NCI-H82 treated with DMSO at 0.1 percent for 48 hours (cell line): Measurements from ENCODE around the gene AGAP1.

ENCODE experiments used
- DNase-seq: peaks from one replicate; lab custom pipeline; 2025; ENCODE audit not compliant: unreplicated experiment; lab: John Stamatoyannopoulos, UW

Gene AGAP1

DNA sequence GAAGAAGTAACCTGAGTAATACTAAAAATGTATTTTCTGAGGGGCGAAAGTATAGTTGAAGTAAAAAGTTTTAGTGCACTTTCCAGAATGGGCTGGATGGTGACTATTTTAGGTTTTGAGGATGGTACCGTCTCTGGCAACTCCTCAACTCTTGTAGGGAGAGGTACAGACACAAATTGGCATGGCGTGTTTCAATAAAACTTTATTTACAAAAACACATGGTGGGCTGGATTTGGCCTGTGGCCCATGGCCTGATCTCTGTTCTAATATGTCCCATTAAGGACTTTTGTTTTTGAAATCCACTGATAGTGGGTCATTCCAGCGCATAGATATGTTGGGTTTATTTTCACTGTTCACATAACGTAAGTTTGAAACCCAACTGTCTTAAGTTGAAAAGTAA, 132.8 kb downstream of the AGAP1 start:
- no peak for DNase-seq

DNA sequence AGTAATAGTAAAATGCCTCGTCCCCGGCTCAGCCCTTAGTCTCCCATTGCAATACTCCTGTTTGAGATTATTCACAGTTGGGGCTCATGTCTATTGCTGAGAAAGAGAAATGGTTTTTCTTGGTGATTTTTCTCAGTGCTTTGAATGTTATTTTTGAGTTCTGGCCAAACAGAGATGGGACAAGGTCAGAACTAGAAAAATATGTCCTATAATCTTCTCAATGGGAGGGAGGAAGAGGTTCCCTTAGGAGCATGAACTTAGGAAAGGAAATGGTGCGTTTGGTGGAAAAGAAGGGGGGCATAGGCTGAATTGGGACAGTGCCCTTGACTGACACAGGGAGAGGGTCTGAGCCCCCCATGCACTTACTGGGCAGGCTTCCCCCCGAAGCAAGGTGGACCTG, 133.8 kb downstream of the AGAP1 start:
- no peak for DNase-seq

DNA sequence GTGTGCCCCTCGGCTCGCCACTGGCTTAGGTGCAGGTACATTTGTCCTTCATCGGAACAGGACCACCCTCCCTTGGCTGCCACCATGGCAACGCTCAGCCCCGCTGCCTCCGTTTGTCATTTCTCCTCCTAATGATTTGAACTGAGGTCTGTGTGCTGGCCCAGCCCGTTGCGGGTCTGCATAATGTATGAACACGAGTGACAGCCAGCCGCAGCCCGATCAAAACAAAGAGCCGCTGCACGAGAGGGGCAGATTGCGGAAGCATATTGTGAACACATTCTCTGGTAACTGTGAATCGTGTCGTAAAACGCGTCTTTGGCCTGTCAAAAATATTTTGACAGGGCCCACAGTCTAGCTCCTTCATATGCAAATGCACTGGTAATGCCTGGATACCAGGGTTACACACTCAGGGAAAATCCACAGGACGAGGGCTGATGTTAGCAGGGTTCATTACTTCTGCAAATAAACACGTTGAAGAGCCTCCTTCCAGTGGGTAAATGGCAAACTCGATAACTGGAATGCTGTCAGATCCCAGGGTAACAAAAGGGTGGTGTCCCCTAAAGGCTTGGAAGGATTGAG, 137.0 kb downstream of the AGAP1 start:
- no peak for DNase-seq

DNA sequence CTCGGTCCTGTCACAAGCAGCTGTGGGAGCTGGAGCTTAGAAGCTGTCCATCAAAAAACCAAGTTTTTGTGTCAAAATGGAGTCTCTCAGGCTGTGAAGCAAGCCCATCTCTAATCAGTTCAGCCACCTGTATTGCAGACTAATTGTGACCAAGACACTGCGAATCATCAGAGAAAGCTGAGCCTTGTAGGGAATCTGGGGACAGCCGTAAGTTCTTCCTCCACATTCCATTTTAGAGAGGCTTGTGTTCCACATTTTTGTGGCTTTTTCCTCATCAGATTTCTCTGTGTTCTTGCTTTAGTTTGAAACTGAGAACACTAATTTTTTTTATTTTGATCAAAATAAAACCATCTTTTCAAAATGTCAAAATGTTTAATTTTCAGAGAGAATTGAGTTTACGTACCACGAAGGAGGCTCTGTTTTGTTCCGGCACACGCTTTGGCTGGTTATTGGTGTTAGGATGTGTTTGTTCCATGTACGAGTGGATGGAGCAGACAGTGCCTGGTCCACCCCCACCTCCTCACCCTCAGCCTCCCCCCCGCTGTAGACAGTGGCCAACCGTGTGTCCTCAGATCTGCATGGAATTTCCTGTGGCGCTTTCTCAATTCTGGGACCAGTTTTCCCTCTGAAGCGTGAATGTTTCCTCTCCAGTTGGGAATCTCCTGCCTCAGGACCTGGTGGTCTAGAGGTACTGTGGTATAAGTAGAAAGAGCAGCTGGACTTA, 140.8 kb downstream of the AGAP1 start:
- DNase-seq = no peak

DNA sequence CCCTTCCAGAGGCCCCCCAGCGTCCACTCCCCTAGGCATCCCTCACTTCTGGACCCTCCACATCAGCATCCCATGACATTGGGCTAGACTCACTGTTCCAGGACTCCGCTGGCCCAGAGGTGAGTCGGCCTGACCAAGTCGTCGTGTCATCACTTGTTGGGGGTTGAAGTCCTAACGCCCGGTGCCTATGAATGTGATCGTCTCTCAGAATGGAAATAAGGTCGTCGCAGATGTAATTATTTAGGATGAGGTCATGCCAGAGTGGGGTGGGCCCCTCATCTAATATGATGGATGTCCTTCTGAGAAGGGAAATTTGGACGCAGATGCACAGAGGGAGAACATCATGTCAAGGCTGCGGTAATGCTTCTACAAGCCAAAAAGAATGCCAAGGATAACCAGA, 142.7 kb downstream of the AGAP1 start:
- no peak for DNase-seq

DNA sequence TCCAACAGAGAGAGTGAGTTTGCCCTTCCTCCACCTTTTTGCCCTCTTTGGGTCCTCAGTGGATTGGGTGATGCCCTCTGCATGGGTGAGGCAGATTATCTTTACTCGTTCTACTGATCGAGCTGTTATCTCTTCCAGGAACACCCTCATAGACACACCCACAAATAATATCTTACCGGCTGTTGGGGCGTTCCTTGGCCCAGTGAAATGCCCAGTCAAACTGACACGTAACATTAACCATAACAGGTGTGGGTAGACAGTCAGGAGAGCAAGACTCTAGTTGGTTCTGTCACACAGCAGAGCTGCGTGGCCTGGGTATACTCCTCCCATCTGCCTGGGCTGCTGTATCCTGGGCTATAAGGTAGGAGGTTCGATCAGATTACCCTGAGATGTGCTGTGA, 144.1 kb downstream of the AGAP1 start:
- DNase-seq = no peak

DNA sequence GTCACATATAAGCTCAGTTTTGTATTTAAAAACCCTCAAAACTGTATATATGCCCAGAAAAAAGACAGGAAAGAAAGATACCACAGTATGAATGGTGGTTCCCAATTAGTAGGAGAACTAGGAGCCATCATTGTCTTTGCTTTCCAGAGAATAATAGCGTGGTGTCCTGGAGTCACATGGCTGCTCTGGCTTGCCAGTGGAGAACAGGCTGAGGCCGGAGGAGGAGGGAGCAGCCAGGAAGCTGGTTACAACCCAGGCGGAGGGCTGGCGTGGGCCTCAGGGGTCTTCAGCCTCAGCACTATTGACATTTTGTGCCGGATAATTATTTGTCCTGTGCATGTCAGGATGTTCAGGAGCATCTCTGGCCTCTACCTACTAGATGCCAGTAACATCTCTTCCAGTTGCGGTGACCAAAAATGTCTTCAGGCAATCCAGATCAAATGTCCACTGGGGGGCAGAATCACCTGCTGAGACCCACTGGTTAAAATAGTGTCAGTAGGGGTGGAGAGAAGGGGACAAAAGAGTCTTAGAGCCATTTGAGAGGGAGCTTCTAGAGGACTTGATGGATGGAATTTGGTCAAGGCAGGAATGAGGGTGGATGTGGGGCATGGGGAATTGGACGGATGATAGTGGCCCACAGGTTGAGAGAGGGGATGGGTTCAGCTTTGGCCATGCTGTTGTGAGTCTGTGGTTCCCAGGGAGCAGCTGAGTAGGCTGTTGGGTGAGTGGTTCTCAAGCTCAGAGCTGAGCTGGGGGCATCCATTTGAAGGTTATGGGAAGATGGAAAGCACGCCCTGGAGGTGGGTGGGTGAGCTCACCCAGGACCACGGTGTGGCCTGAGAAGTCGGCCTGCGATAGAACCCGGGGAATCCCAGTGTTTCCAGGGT, 144.9 kb downstream of the AGAP1 start:
- peak; percentile 9 for DNase-seq

DNA sequence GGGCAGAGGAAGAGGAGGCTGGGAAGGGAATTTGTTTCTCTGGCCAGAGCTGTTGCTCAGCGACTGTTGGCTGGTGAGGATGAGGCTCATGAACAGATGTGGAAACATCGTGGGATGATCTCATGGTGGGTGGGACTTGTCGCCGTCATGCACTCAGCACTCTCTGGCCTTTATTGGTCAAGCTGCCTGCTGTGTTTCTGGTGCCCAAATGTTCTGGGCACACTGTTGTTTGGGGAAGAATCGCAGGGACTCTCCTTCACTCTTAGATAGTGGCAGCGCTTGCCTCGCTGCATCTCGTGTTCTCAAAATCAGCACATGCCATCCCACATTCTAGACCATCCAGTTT, 145.6 kb downstream of the AGAP1 start:
- no peak for DNase-seq

DNA sequence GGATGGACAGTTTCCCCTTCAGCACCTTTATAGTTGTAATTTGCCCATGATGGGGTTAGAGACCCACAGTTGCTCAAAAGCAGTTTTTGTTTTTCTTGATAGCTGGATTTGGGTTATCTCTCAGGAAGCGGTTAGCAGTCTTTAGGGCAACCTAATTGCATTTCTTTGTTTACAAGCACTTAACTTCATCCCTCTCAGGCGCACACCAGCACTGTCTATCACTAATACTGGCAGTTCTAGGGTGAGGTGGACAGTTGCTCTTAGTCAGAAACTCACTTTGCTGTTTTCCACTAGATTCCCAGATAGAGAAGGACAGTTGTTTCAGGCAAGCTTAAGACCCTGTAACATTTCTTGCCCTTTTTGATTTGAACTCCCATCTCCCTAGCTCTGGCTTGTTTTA, 146.0 kb downstream of the AGAP1 start:
- DNase-seq = no peak

DNA sequence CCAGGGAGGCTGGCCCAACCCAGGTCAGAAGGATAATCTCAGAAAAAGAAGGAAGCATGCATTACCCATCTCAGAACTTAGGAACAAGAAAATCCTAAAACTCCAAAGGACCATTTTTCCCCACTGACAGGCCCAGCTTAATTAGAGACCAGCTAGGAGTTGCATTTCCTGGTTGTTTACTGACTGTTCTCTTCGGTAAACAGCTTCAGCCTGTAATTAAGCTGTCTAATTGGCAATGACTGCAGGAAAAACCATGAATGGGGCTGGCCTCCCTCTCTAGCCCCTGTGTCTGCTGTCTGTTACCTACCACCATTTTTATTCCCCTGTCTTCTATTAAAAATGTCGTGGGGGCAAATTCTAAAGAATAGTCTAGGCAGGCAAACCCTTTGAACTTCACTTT, 146.5 kb downstream of the AGAP1 start:
- DNase-seq = no peak

DNA sequence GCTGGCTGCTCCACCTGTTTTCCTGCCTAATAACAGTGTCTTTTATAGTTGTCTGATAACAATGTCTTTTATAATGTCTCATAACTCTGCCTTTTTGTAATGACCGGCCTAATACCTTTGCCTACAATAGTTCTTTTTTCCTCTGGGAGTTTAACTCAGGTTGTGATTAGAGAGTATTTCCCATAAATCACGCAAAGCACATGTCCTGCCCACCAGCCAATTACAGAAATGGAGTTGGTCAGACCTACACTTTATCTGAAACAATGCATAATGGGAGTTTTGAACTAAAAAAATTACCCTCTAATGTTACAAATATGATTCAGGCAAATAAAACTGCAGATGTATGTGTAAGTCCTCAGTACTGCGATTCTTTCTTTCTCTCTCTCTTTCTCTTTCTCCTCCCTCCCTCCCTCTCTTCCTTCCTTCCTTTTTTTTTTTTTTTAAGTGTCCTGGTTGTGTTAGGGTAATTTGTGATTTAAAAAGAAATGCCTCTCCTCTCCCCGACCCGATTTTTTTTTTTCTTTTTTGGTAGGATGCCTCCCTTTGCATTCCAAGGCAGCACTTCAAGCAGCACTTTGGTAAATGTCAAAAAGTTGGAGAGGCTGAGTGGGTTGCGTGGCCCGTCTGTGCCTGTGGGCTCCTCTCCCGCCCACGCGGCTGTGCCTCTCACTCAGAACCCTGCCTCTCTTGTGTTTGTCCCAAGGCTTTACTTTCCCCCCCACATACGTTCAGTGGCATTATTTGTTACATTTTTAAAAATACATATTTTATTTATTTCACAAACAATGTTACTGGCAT, 147.3 kb downstream of the AGAP1 start:
- DNase-seq = no peak

DNA sequence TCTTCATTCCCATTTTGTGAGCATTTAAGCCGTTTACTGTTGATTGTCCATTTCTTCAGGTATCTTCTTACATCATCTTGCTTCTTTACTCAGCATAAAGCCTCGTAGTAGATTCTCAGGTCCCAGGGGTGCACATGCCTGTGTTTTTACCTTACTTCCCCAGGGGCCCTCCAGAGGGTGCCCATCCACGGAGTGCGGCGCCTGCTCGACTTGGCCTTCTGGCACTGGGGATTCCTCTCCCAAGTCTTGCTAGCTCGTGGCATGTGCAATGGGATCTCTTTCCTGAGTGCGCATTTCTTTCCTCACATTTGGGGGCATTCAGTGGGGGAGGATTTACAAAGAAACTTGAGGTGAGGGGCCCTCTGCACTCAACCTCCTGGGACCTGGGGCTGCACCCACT, 148.1 kb downstream of the AGAP1 start:
- DNase-seq = no peak

DNA sequence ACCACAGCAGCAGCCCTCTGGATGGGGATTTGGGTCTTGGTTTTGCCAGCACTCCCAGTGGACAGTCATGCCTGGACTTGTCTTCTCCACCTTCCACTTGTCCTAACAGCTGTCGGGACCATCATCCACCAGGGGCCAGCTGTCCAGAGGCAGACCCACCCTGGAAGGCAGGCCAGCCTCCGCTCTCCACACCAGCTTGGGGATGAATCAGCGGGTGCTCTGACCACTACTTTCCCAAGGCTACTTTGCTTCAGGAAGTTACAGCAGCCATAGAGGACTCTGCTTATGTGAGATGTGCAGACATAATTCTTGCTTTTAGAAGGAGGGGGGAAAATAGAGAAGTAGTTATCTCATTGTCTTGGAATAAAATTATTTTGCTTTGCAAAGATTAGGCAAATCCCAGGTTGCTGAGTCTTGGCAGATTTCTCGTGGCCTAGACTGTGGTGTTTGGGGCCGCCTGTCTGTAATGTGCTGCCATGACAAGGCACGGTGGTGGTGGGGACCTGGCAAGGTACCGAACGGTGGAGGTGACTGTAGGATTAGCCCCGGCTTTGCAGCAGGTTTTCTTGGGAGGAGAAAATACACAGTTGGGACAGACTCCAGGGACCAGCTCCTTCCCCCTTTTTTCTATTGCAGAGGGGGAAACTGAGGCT, 148.7 kb downstream of the AGAP1 start:
- no peak for DNase-seq

DNA sequence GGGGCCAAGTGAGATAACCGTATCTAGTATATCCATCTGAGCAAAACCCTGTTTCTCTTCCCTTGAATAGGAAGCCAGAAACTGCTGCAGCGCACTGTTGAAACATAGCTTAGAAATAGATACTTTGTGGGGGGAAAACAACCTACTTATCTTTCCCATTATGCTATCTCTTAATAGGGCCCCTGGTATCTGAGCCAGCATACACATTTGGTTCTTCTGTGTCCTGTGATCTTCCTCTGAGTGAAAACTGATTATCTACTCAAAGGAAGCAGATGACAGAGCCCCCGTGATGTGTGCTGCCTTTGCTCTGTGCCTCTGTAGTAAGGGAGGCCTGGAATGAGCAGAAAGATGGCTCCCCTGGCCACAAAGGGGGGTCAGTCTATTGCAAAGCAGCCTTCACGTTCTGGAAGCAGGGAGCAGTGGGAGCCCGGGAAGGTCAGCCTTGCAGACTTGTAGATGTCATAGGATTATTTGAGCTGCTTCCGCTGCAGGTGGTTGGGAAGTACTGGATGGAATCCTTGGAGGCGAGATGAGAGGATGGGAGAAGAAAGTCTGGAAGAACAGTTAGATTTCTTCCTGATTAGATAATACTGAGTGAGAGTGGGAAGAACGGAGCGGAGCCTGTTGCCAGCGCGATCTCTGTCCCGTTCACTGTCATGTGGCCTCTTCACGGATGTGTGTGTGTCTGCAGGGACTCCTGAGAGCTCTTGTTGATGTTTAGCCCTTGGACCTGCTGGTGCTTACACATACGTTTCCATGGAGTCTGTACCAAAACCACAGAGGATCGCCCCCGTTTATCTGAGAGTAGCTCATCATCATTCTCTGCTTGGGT, 150.1 kb downstream of the AGAP1 start:
- DNase-seq = no peak

DNA sequence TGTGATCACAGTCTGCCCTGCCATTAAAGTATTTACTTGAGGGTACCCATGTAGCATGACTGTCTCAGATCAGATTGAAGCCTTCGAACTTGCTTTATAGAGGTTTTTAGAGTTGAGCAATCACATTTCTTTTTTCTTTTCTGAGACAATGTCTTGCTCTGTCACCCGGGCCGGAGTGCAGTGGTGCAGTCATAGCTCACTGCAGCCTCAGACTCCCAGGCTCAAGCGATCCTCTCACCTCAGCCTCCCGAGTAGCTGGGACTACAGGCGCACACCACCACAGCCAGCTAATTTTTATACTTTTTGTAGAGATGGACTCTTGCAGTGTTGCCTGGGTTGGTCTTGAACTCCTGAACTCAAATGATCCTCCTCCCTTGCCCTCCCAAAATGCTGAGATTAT, 153.4 kb downstream of the AGAP1 start:
- no peak for DNase-seq

DNA sequence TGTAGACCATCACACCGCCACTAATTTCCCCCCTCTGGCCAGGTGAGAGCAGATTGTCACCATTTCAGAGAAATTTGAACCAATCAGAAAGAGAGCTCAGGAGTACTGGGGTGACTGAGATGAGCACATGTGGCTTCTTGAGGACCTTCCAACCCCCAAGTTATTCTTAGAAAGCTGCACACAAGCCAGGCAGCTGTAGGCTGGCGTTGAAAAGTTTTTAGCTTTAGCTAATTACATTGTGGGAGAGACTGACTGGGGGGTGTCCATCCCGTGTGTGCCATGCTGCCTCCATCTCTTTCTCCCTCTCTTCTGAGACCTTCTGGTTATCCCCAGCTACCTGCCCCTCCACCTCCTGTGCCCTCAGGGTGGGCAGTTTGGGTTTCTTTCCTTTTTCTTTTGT, 154.0 kb downstream of the AGAP1 start:
- DNase-seq = no peak

DNA sequence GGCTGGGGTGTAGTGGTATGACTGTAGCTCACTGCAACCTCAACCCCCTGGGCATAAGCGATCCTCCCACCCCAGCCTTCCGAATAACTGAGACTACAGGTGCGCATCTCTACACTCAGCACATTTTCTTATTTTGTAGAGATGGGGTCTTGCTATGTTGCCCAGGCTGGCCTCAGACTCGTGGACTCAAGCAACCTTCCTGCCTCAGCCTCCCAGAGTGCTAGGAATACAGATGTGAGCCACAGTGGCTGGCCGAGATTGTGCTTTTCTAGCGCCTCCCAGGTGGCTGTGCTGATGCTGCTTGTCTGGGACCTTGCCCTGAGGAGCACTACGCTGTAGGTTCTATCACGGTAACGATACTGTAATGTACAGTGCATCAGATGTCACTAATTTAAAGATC, 155.6 kb downstream of the AGAP1 start:
- no peak for DNase-seq

DNA sequence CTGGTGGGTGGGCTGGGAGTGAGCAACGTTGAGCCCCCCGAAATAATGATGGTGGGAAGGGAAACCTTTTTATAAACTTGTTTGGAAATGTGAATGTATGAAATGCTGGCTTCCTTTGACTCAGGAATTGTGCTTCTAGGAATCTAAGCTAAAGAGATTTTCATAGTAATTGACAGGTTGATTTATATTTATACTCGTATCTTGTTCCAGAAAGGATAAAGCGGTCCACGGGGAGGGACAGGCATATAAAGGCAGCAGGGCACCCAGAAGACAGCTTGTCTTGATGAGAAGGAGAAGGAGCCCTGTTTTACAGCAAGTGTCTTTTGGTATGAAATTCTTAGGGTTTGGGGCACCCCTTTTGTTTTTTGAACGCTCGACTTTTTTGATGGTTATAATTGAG, 157.8 kb downstream of the AGAP1 start:
- DNase-seq = no peak

DNA sequence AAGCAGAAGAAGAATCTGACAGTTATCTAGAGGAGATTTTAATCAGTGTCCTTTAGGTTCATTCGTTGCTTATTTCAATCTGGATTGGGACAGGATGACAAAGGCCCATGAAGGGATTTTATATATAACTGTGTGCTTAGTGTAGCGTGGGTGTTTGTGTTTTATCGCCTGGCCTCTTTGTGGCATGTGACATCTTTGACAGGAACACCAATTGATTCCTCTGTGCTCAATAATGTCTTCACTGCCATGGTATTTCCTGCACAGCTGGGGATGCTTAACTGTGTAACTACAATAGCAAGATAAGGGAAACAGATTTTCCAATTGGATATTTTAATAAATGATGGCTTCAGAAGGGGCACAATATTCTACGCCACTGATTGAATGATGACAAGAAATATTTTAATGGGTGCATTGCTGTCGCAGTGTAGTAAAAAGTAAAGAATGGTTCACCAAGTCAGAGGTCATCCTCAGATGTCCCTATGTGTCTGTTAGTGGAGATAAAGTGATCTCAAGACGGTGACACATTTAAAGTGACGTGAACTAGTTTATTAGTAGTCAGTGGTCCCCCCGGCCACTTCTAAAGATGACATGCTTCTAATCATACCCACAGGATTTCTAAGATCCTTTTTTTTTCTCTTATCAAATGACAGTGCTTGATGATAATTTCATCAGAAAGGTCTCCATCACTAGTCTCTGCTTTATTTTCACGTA, 160.4 kb downstream of the AGAP1 start:
- DNase-seq = no peak
